Muscle of arm (tissue), 14 donors: ENCODE measurements around the gene CRISP2. TPM values are rescaled to one million over a fixed set of nuclear protein-coding genes. Genes with fewer than 3 reads are reported as not detected.
"Not testable (repeated sequence)": the region's sequence is repeated elsewhere in the genome, so short reads cannot be mapped to it uniquely, and the experiment has no call there.

Experiments
- DNase-seq: peaks from one replicate; pipeline ENCODE4 v3.0.0-alpha.2; 2013
- long read RNA-seq, 11 donors: transcript quantifications; one replicate each; lab custom pipeline, GENCODE V29; 2026
- polyA plus RNA-seq, 12 donors: library from polyadenylated mRNA; unstranded; fragments of 120-200 nt; gene quantifications; one replicate each; pipeline ENCODE4 v1.2.1, GENCODE V29; 2013; ENCODE audit not compliant: insufficient read length in 12 of 12

CRISP2 gene, protein sequence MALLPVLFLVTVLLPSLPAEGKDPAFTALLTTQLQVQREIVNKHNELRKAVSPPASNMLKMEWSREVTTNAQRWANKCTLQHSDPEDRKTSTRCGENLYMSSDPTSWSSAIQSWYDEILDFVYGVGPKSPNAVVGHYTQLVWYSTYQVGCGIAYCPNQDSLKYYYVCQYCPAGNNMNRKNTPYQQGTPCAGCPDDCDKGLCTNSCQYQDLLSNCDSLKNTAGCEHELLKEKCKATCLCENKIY
- polyA plus RNA-seq, result under 1 TPM in 1 of 12 donors, not detected in 11; 0.12 TPM
- long read RNA-seq, donor 1, result 0 reads
- long read RNA-seq, donor 2, result 0 reads
- long read RNA-seq, donor 3, result 0 reads
- long read RNA-seq, donor 4, result 0 reads
- long read RNA-seq, donor 5, result 0 reads
- long read RNA-seq, donor 6, result 0 reads
- long read RNA-seq, donor 7, result 0 reads
- long read RNA-seq, donor 8, result 0 reads
- long read RNA-seq, donor 9, result 0 reads
- long read RNA-seq, donor 10, result 0 reads
- long read RNA-seq, donor 11, result 0 reads

DNA sequence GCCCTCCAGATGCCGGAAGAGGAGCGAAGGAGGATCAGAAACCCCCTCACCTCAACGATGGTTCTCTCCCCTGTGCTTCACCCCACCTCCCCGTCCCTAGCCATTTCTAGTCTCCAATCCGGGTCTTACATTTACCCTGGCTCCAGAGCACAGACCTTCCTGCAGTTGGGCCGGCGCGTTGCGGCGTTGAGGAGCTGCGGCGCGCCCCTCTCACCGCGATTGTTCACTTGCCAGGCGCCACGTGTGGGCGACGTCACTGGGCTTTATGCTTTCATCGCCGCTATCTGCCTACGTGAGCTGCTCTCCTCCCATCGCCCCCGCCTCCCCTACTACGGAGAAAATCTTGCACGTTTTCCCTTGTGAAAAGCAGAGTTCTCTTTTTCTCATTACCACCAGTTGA is at the start of gene CRISP2:
TSS of gene CRISP2 (minus strand) at position 198 of the 400 bp plus-strand sequence. CDS start 4,347 bp downstream, outside the sequence.
- DNase-seq, result no peak

DNA sequence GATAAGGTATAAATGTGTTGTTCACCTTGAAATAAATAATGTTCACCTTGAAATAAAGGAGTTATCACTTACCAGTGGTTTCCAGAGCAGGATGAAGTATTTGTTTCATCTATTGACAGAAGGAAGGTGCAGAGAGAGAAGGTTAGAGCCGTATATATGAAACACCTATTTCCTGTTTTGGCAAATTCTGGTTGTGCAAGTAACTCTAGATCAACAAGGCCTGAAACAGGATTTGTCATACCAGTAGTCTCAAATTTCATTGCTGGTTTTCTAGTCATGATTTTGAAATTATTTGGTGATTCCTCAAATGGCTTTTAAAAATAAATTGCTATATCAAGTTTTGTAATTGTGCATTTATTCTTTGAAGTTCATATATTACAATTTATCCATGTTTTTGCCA is 30.9 kb upstream of the CRISP2 start, which contains the start of gene CRISP3:
TSS of gene CRISP3 (minus strand) at position 130 of the 400 bp plus-strand sequence. CDS start at position 109, 21 bp downstream.
- DNase-seq, result no peak

DNA sequence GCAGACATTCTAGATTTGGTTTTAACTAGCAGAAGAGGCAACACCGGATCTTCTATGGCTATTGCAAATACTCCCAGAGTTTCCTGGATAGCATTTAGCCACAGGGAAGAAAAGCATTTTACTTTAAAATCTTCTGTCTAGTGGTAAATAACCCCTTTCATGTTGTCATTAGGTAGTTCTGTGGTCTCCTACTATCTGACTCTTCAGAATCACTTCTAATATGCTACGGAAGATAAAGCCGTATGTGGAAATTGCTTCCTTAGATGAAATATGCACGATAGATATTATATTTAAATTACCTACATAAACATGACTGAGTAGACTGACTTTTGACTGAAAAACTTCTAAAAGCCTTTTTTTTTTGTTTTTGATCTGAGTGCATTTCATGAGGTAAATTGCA is 30.1 kb upstream of the CRISP2 start:
- no peak for DNase-seq

DNA sequence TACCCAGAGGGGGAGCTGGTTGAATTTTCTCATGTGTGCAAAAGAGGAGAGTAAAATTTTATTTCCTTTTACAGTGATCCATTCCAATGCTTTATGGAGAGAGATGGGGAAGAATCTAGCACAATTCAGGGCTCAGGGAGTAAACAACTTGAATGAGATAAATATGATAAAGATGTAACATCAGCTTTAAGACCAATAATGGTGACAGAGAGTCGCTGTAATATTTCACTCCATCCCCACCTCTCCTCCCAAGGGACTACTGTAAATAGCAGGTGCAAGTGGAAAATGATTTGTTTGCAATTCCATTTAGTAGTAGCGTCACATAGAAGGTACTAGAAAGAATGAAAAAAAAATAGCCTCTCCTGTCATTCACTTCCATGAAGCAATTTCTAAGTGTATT is 26.1 kb upstream of the CRISP2 start:
- no peak for DNase-seq

DNA sequence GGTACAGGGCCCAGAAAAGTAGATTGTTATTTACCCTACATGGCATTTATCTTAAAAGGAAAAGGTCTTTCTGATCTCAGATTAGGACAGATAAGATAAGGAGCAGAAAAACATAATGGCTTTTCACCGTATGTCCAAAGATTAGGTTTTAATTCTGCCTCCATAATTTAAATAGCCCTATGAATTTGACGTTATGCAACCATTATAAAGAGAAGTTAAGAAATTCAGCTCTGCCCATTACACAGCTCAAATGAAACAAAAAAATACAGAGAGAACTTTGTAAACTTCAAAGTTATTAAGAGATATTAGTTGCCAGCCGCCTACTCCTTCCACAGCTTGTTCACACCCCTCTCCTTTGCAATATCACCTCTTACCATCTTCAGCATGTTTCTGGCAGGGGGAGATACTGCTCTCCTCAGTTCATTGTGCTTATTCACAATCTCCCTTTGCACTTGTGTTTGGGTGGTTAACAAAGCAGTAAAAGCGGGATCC is 22.7 kb upstream of the CRISP2 start:
- DNase-seq, result no peak

DNA sequence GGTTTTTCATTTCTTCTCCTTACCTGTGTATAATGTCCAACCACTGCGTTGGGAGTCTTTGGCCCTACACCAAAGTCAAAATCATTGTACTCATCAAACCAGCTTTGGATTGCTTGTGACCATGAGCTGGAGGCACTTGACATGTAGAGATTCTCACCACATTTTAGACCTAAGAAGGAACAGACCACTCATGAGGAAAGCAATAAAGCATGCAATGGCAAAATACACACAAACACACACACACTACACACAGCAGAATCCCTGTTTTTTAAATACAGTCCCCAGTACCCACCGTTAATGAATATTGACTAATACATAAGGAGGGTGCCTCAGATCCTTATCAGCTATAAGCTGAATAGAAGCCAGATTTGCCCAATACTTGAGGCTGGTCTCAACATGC is 20.3 kb upstream of the CRISP2 start:
- no peak for DNase-seq

DNA sequence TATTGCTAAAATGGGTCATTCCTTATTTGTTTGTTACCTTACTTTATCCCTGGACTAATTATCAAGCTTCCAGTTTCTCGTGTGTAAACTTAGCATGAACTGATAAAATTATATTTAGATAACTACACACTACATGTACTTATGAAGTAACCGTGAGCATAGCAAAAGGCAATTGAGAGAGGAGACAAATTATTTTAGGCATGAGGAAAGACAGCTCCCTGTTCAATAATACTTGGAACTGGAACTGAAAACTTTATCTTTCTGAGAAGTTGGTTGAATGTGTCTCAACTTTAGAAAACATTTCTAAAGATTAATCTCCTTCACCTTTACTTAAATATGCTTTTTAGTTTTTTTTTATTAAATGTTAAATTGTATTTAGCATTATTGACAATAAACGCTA is 19.4 kb upstream of the CRISP2 start:
- DNase-seq, result no peak

DNA sequence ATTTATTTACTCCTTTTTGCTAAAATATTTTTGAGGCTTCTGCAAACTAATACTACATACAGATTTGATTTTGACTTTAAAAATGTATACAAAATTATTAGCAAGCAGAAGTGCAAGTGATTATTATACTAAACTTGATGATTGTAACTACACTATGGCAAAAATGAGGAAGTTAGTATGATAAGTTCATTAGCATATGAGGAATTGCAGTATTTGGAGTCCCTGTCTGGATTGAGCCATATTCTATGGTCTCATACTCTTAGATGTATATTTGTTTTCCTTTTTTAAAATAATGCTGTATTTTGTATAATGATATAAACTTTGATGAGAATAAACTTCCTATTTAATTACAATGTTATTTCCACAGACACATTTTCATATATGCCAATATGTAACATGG is 16.9 kb upstream of the CRISP2 start:
- DNase-seq, result no peak

DNA sequence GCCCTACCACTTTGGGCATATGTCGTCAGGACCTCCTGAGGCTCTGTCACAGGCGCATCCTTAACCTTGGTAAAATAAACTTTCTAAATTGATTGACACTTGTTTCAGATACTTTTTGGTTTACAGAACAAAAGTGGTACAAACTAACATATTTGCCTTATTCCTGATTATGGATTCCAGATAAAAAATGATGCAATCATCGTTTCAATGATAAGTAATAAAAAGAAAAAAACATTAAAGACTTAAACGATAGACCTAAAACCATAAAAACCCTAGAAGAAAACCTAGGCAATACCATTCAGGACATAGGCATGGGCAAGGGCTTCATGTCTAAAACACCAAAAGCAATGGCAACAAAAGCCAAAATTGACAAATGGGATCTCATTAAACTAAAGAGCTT is 10.6 kb upstream of the CRISP2 start:
- not testable (repeated sequence) for DNase-seq

DNA sequence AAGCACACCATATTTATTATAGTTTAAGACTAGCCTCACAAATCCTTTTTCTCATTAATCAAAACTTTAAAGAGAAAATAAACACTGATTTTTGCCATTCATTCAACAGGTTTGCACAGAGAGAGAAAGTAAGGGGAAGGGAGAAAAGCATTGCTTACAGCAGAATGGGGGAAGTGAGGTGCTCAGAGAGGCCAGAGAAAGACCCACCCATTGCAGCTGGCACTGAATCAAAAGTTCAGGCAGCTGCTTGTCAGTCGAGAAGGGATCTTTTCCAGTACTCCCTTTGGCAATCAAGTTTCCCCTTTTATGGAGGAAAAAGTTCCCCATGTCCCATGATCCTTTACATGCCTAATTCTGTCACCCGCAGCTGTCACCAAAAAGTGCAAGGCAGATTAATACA is 8.0 kb upstream of the CRISP2 start:
- no peak for DNase-seq

DNA sequence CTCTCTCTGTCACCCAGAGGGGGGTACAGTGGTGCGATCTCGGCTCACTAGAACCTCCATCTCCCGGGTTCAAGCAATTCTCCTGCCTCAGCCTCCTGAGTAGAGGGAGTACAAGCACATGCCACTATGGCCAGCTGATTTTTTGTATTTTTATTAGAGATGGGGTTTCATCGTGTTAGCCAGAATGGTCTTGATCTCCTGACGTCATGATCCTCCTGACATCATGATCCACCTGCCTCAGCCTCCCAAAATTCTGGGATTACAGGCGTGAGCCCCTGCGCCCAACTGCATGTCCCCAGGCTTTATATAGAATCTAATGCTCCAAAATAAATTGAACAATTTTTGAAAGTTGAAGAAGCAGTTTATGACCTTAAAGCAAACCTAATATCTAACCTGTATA is 7.0 kb upstream of the CRISP2 start:
- DNase-seq, result no peak

DNA sequence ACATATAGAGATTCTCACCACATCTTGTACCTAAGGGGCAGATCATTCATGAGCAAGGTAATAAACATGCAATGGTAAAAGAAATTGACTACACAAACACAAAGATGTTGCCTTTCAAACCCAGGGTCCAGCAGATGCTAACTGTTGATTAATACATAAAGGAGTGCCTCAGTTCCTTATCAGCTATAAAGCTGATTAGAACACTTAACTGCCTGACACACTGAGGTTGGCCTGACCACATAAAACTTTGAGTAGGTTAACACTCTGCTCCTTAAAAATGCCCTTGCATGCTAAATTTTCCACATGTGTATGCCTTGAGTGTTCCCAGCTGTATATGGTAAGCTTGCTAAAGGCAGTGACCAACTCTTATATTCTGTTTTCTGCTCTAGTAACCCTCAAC is 14.9 kb downstream of the CRISP2 start:
- no peak for DNase-seq

DNA sequence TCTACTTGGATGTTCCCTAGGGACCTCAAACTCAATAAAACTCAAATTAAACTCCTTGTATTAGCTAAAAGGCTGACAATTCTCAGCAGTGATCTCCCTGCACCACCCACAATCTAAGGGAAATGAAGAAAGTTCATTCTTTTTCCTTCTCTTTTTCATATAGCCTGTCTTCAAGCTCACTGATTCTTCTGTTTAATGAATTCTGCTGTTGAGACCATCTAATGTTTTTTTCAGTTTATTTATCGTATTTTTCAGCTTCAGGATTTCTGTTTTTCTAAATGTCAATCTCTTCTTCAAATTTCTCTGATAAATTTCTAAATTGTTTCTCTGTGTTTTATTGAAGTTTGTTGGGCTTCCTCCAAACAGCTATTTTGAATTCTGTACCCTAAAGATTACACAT is 19.8 kb downstream of the CRISP2 start:
- DNase-seq, result no peak

DNA sequence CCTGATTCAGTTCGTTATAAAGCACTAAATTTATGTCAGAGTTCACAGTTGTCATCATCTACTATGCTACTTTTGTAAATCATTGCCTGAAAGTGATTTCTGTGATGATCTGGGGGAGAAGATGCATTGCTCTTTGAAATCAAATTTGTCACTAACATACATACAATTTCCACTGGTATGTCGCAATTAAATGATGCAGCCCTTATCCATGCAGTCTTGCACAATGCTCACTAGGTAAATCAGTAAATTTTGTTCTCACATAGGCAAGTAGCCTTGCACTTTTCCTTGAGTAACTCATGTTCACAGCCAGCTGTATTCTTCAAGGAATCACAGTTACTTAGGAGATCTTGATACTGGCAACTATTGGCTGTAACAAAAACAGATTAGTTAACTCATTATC is 20.8 kb downstream of the CRISP2 start:
- DNase-seq, result no peak

DNA sequence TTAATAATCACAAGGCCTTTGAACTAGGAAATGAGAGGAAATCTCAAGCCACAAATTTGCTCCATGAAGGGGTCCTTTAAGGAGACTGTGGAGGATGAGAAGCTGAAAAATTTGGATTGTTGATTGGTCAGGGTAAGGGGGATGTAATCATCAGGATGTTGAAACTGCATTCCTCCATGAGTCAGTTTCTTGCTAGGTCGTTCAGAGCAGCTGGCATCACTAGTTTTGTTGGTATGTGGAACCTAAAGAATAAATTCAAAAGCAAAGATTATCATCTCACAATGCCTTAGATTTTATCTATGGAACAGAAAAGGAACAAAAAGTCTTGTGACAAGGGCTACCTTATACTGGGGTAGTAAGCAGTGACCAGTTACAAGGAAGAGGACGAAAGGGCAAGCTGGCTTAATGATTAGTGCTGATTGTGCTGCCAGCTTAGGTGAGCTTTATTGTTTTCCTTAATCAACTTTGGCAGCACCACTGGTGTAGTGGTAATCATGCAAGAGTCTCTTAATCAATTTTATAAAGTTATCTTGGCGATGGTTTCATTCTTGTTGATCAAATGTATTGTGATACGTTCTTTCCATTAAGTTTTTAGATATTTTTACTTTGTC is 36.6 kb downstream of the CRISP2 start:
- no peak for DNase-seq

DNA sequence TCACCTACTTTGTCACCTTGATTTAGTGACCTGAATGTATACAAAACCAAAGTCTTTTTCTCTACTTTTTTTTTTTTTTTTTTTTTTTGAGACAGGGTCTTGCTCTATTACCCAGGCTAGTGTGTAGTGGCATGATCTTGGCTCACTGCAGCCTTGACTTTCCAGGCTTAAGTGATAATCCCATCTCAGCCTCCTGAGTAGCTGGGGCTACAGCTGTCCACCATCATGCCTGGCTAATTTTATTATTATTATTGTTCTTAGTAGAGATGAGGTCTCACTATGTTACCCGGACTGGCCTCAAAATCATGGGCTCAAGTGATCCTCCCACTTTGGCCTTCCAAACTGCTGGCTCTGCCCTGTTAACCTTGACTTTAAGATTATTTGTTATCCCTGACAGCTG is 37.5 kb downstream of the CRISP2 start:
- DNase-seq, result no peak

DNA sequence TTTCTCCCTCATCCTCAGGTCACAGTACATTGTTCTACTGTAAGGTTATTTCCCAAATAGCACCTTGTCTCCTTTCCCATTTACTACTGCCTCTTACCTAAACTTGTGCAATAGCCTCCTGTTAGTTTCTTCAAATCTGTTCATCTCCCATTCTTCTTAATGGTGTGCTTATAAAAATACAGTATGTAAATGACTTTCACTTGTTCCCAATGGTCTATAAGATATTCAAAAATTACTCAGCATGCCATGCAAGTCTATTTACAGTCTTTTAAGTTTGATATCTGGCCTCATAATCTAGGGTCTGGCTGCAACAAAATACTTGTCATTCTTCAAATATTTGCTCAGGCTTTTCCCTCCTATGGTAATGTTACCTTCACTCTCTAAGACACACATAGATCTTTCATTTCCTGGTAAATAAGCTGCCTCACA is 45.2 kb downstream of the CRISP2 start:
- DNase-seq, result no peak

DNA sequence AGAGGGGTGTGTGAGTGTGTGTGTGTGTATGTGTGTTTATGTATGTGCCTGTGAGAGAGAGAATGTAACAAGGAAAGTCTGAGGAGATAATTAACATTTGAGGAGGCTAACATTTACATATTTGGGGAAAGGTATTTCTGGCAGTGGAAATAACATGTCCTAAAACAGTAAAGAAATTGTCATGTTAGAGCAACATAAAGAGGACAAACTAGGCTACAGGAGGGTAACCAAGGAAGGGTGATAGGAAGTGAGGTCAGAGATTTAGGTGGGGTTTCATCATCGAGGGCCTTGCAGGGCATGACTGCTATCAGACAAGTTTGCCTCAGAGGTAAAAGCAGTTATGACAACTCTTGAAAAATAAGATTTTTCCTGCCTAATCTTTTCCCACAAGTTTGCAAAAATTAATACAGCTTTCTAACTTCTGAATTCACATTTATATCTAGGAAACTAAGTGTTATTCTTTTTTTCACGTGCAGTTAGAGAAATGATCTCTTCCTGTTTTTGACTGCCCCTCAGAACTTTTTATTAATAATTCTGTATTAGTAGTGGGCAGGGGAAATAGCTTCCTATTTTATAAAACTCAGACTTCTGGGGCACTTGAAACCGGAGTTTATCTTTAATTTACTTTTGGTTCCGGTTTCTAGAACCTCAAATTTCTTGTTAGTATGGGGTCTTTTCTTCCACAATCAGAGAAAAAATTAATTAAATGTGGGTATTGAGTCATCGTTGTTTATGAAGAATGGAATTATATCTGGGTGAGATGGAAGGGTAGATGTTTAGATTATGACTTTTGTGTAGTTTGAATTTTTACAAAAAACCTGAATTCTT is 46.2 kb downstream of the CRISP2 start:
- DNase-seq, result no peak

DNA sequence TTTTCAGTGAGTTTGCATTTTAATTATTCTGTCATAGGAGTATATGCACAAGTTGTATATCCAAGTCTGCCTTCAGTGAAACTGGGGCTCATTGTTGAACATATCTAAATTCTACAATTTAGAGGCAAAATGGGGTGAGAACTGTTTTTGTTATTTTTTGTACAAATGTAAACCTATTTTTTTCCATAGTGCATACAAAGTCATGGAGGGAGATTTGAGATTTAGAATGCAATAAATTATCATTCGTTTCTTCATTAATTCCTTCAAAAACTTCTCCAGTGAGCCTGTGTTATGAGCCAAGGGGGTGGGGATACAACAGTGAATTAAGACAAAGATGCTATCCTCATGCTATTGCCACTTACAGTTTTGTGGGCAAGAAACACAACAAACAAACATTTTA is 46.9 kb downstream of the CRISP2 start:
- DNase-seq, result no peak

DNA sequence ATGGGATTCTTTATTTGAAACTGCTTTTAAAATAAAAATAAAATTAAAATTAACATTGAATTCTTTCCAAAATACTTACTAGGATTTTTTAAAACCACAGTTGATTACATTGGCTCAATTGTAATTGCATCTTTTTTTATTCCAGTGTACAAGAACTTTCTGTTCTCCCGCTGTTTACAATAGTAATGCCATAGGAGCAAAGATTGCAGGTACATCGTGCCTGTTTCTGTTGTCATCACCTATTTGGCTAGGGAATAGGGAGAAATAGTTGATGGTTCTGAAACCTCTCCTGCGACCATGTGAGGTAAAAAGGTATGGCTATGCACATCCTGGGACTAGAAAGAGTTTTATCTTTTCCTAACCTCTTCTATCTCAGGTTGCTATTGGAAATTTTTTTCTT is 48.5 kb downstream of the CRISP2 start:
- no peak for DNase-seq

DNA sequence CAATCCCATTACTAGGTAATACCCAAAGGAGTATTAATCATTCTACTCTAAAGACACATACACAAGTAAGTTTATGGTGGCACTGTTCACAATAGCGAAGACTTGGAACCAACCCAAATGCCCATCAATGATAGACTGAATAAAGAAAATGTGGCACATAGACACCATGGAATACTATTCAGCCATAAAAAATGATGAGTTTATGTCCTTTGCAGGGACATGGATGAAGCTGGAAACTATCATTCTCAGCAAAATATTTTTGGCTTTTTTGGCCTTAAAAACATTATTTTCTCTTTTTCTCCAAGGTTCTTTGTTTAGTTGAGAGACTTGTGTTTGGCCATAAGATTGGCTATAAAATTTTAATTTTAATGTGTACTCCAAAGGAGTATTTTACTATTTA is 49.3 kb downstream of the CRISP2 start:
- not testable (repeated sequence) for DNase-seq

DNA sequence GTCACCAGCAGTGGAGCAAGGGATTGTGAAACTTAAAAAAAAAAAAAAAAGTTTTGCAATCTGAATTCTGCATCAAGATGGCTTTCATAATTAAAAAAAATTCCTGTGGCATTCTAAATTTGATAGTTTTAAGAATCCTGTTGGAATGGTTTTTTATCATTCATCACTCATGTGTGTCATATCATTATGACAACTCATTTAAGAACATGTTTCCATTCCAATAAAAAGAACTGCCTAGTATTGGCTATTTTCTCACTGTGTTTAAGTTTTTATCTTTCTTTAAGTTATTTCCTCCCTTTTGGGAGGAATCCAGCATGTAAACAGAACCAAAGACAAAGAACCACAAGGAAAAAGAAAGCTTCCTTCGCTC is 50.5 kb downstream of the CRISP2 start:
- no peak for DNase-seq
